SK-N-SH (cell line): ENCODE results near the gene SLC46A2. TPM values are rescaled to one million over a fixed set of nuclear protein-coding genes. Genes with fewer than 3 reads are reported as not detected.

ENCODE experiments used
- CTCF ChIA-PET: fragments of 300-600, 350-600 bp; formaldehyde crosslinking; extraction: SDS; loops from one replicate; lab custom pipeline; 2021; lab: Yijun Ruan, JAX
- POLR2A ChIA-PET: fragments of 350-600 bp; sonication (Branson Sonifier 250); formaldehyde crosslinking; extraction: SDS; loops from one replicate; lab custom pipeline; 2020; ENCODE audit warnings: antibody characterized with exemption, inconsistent platforms; lab: Yijun Ruan, JAX
- DNase-seq: peaks from one replicate; pipeline ENCODE4 v3.0.0; 2012
- H2AFZ ChIP-seq: fragments of 200-600 bp; sonication (generic); 2 replicates; pipeline ENCODE4 v1.8.1; 2016; ENCODE audit warnings: antibody characterized with exemption, mild to moderate bottlenecking, low read depth
- H3F3A ChIP-seq: fragments of 200-600 bp; sonication (generic); replicated peaks from 2 replicates; pipeline ENCODE3; 2016; ENCODE audit warnings: antibody characterized with exemption, mild to moderate bottlenecking; ENCODE audit not compliant: insufficient read depth
- H3K27ac ChIP-seq, 2 experiments: fragments of 200-500 bp in 1 of 2; fragments of 200-600 bp in 1 of 2; sonication (Bioruptor generic) in 1 of 2; sonication (generic), shearing (Covaris generic) in 1 of 2; 2 replicates each; pipeline versions ENCODE4 v1.5.1 to v1.6.1; 2014 to 2016; ENCODE audit warnings: low read depth in 2 of 2, inconsistent platforms in 1 of 2, low read length in 1 of 2, mild to moderate bottlenecking in 1 of 2, mixed read lengths in 1 of 2
- H3K27me3 ChIP-seq: fragments of 200-600 bp; sonication (generic), shearing (Covaris generic); 2 replicates; pipeline ENCODE4 v1.6.1; 2016; ENCODE audit warnings: mixed run types; ENCODE audit not compliant: insufficient read depth
- H3K36me3 ChIP-seq, 2 experiments: fragments of 200-500 bp in 1 of 2; fragments of 200-600 bp in 1 of 2; sonication (Bioruptor generic) in 1 of 2; sonication (generic) in 1 of 2; replicated peaks in 1 of 2; 2 replicates each; pipeline versions ENCODE3 to v1.5.1; 2014 to 2016; ENCODE audit warnings: low read length in 1 of 2, mild to moderate bottlenecking in 1 of 2; ENCODE audit not compliant: insufficient read depth in 2 of 2, control insufficient read depth in 1 of 2
- H3K4me1 ChIP-seq, 2 experiments: fragments of 200-500 bp in 1 of 2; fragments of 200-600 bp in 1 of 2; sonication (Bioruptor generic) in 1 of 2; sonication (generic), shearing (Covaris generic) in 1 of 2; 2 replicates each; pipeline versions ENCODE4 v1.5.1 to v1.6.1; 2014 to 2016; ENCODE audit warnings: low read depth in 1 of 2, low read length in 1 of 2, mixed run types in 1 of 2; ENCODE audit not compliant: insufficient read depth in 2 of 2, control insufficient read depth in 1 of 2
- H3K4me2 ChIP-seq: fragments of 200-600 bp; sonication (generic), shearing (Covaris generic); 2 replicates; pipeline ENCODE4 v1.6.1; 2017; ENCODE audit warnings: mixed run types
- H3K4me3 ChIP-seq, 2 experiments: fragments of 200-500 bp in 1 of 2; fragments of 200-600 bp in 1 of 2; sonication (Bioruptor generic) in 1 of 2; sonication (generic), shearing (Covaris generic) in 1 of 2; 2 replicates each; pipeline versions ENCODE4 v1.5.1 to v1.8.1; 2014 to 2016; ENCODE audit warnings: low read depth in 2 of 2, inconsistent platforms in 1 of 2, low read length in 1 of 2, mild to moderate bottlenecking in 1 of 2, mixed read lengths in 1 of 2, moderate library complexity in 1 of 2
- H3K79me2 ChIP-seq: fragments of 200-600 bp; sonication (generic); 2 replicates; pipeline ENCODE4 v1.8.1; 2017; ENCODE audit warnings: mild to moderate bottlenecking; ENCODE audit not compliant: insufficient read depth
- H3K9ac ChIP-seq: fragments of 200-600 bp; sonication (generic); 2 replicates; pipeline ENCODE4 v1.6.1; 2017; ENCODE audit warnings: mixed run types
- H3K9me2 ChIP-seq: fragments of 200-600 bp; sonication (generic); 2 replicates; pipeline ENCODE4 v1.6.1; 2017; ENCODE audit warnings: mixed run types
- H3K9me3 ChIP-seq: fragments of 200-600 bp; sonication (generic); 2 replicates; pipeline ENCODE4 v1.6.1; 2017; ENCODE audit warnings: mixed run types, mild to moderate bottlenecking, moderate library complexity
- H4K20me1 ChIP-seq: fragments of 200-600 bp; sonication (generic); 2 replicates; pipeline ENCODE4 v1.6.1; 2017; ENCODE audit warnings: mild to moderate bottlenecking, mixed run types; ENCODE audit not compliant: insufficient read depth
- ELF1 ChIP-seq: IDR thresholded peaks from 2 replicates; pipeline ENCODE4 v1.4.0; 2012
- FOSL2 ChIP-seq: IDR thresholded peaks from 2 replicates; pipeline ENCODE4 v1.4.0; 2012; ENCODE audit warnings: low read depth, mild to moderate bottlenecking, moderate library complexity, borderline replicate concordance
- FOXJ3 ChIP-seq: sonication (generic); formaldehyde crosslinking; IDR thresholded peaks from 2 replicates; pipeline ENCODE4 v1.5.1; 2020; ENCODE audit warnings: mild to moderate bottlenecking, missing genetic modification reagents
- FOXM1 ChIP-seq: IDR thresholded peaks from 2 replicates; pipeline ENCODE4 v1.4.0; 2012; ENCODE audit warnings: low read depth, mild to moderate bottlenecking
- GABPA ChIP-seq: IDR thresholded peaks from 2 replicates; pipeline ENCODE4 v1.4.0; 2012; ENCODE audit warnings: low read depth, mild to moderate bottlenecking
- GATA2 ChIP-seq: sonication (generic); formaldehyde crosslinking; IDR thresholded peaks from 2 replicates; pipeline ENCODE4 v1.5.0; 2020; ENCODE audit warnings: mild to moderate bottlenecking, missing genetic modification reagents
- MEF2A ChIP-seq: IDR thresholded peaks from 2 replicates; pipeline ENCODE4 v1.4.0; 2012; ENCODE audit warnings: low read depth, borderline replicate concordance
- MXI1 ChIP-seq: IDR thresholded peaks from 2 replicates; pipeline ENCODE4 v1.6.1; 2012; ENCODE audit warnings: mild to moderate bottlenecking, low read depth, low read length, improper control_type of control experiment
- NFIC ChIP-seq: IDR thresholded peaks from 2 replicates; pipeline ENCODE4 v1.4.0; 2012; ENCODE audit warnings: borderline replicate concordance
- NRF1 ChIP-seq: IDR thresholded peaks from 2 replicates; pipeline ENCODE4 v1.6.1; 2012; ENCODE audit warnings: low read depth, mild to moderate bottlenecking, low read length
- RCOR1 ChIP-seq: fragments of 150-350 bp; IDR thresholded peaks from 2 replicates; pipeline ENCODE4 v1.6.1; 2017; ENCODE audit warnings: antibody characterized with exemption, low read length
- RFX5 ChIP-seq: IDR thresholded peaks from 2 replicates; pipeline ENCODE4 v1.6.1; 2012; ENCODE audit warnings: mild to moderate bottlenecking, improper control_type of control experiment, low read length
- RXRA ChIP-seq: IDR thresholded peaks from 2 replicates; pipeline ENCODE4 v1.4.0; 2012; ENCODE audit warnings: low read depth, mild to moderate bottlenecking, borderline replicate concordance
- TCF12 ChIP-seq: IDR thresholded peaks from 2 replicates; pipeline ENCODE4 v1.4.0; 2012
- YY1 ChIP-seq: IDR thresholded peaks from 2 replicates; pipeline ENCODE4 v1.4.0; 2012; ENCODE audit warnings: low read depth, mild to moderate bottlenecking
- WGBS: methylation state at CpG from one replicate; pipeline ENCODE4 v1.1.6; 2017; ENCODE audit warnings: low lambda C conversion rate; 5-methylcytosine and 5-hydroxymethylcytosine counted together
- polyA plus RNA-seq, 3 experiments: library from polyadenylated mRNA; depleted of rRNA; stranded (reverse); fragments of >200 nt; gene quantifications; 2 replicates each; pipeline ENCODE4 v1.2.3, GENCODE V29; 2012
- TF ChIP-seq, protein P1 (sequence below): fragments of 200-600 bp; sonication (generic); IDR thresholded peaks from 2 replicates; pipeline ENCODE4 v1.6.1; 2017; ENCODE audit warnings: antibody characterized with exemption, mild to moderate bottlenecking, moderate library complexity
- TF ChIP-seq, protein P2 (sequence below): IDR thresholded peaks from 2 replicates; pipeline ENCODE4; 2012
- TF ChIP-seq, protein P3 (sequence below): IDR thresholded peaks from 2 replicates; pipeline ENCODE4 v1.4.0; 2012; ENCODE audit warnings: low read depth, borderline replicate concordance
- TF ChIP-seq, protein P4 (sequence below): IDR thresholded peaks from 2 replicates; pipeline ENCODE4 v1.6.1; 2012; ENCODE audit warnings: mild to moderate bottlenecking, low read depth, low read length, moderate library complexity

SLC46A2 gene
- polyA plus RNA-seq, 1 of the 3 experiments (the other 2 are of a cell fraction), result not detected

DNA sequence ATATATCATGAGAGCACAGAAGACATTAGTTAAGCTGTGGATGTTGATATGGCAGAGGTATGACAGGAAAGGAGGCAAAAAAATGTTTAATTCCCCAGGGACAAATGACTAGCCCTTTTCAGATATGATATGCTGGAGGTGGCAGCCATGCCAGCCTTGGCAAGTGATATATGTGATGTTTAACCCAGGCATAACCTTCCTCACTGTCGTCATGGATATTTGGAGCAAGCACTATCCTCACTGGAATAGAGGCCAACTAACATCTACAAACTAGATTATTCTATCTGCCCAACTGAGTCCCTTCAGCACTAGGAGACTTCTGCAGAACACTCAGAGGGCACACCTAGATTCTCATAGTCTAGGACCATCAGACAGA, 27.3 kb upstream of the SLC46A2 start:
- no peak for DNase-seq
- no peaks in the 10 kb centered on the region; the same call in 1 of the 2 replicates for H3K27me3 ChIP-seq
- 14% methylated on average over 1 of the region's 1 CpG for WGBS
- H3K36me3 ChIP-seq, result no peaks in the 10 kb centered on the region
- H3K9ac ChIP-seq, result no peak overlapping the region
- H3F3A ChIP-seq, result no peaks in the 10 kb centered on the region
- no peak overlapping the region for H3K27ac ChIP-seq
- CTCF ChIA-PET, result interaction anchor here (0.7 kb wide), 1 partner anchor 78 kb away, joined by 3 read pairs; no protein-coding TSS in a partner anchor
- H2AFZ ChIP-seq, result no peak overlapping the region
- POLR2A ChIA-PET, result no interaction called here
- no peaks in the 10 kb centered on the region for H3K9me2 ChIP-seq
- no peak overlapping the region for H3K4me2 ChIP-seq
- no peak for TF ChIP-seq FOXJ3 (CRISPR knock-in tag)
- no peak for TF ChIP-seq FOSL2
- no peak for TF ChIP-seq FOXM1
- TF ChIP-seq RXRA, result no peak
- no peak for TF ChIP-seq TCF12
- TF ChIP-seq GATA2, result no peak
- TF ChIP-seq MEF2A, result no peak
- no peak for TF ChIP-seq GABPA
- TF ChIP-seq, protein P1, sequence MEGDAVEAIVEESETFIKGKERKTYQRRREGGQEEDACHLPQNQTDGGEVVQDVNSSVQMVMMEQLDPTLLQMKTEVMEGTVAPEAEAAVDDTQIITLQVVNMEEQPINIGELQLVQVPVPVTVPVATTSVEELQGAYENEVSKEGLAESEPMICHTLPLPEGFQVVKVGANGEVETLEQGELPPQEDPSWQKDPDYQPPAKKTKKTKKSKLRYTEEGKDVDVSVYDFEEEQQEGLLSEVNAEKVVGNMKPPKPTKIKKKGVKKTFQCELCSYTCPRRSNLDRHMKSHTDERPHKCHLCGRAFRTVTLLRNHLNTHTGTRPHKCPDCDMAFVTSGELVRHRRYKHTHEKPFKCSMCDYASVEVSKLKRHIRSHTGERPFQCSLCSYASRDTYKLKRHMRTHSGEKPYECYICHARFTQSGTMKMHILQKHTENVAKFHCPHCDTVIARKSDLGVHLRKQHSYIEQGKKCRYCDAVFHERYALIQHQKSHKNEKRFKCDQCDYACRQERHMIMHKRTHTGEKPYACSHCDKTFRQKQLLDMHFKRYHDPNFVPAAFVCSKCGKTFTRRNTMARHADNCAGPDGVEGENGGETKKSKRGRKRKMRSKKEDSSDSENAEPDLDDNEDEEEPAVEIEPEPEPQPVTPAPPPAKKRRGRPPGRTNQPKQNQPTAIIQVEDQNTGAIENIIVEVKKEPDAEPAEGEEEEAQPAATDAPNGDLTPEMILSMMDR, result no peak
- TF ChIP-seq, protein P2, sequence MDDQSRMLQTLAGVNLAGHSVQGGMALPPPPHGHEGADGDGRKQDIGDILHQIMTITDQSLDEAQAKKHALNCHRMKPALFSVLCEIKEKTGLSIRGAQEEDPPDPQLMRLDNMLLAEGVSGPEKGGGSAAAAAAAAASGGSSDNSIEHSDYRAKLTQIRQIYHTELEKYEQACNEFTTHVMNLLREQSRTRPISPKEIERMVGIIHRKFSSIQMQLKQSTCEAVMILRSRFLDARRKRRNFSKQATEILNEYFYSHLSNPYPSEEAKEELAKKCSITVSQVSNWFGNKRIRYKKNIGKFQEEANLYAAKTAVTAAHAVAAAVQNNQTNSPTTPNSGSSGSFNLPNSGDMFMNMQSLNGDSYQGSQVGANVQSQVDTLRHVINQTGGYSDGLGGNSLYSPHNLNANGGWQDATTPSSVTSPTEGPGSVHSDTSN, result no peak
- no peak for TF ChIP-seq ELF1
- TF ChIP-seq RCOR1, result no peak
- TF ChIP-seq, protein P3, sequence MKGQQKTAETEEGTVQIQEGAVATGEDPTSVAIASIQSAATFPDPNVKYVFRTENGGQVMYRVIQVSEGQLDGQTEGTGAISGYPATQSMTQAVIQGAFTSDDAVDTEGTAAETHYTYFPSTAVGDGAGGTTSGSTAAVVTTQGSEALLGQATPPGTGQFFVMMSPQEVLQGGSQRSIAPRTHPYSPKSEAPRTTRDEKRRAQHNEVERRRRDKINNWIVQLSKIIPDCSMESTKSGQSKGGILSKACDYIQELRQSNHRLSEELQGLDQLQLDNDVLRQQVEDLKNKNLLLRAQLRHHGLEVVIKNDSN, result no peak
- TF ChIP-seq NFIC, result no peak
- no peak for TF ChIP-seq YY1
- TF ChIP-seq, protein P4, sequence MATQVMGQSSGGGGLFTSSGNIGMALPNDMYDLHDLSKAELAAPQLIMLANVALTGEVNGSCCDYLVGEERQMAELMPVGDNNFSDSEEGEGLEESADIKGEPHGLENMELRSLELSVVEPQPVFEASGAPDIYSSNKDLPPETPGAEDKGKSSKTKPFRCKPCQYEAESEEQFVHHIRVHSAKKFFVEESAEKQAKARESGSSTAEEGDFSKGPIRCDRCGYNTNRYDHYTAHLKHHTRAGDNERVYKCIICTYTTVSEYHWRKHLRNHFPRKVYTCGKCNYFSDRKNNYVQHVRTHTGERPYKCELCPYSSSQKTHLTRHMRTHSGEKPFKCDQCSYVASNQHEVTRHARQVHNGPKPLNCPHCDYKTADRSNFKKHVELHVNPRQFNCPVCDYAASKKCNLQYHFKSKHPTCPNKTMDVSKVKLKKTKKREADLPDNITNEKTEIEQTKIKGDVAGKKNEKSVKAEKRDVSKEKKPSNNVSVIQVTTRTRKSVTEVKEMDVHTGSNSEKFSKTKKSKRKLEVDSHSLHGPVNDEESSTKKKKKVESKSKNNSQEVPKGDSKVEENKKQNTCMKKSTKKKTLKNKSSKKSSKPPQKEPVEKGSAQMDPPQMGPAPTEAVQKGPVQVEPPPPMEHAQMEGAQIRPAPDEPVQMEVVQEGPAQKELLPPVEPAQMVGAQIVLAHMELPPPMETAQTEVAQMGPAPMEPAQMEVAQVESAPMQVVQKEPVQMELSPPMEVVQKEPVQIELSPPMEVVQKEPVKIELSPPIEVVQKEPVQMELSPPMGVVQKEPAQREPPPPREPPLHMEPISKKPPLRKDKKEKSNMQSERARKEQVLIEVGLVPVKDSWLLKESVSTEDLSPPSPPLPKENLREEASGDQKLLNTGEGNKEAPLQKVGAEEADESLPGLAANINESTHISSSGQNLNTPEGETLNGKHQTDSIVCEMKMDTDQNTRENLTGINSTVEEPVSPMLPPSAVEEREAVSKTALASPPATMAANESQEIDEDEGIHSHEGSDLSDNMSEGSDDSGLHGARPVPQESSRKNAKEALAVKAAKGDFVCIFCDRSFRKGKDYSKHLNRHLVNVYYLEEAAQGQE, result no peak
- TF ChIP-seq RFX5, result no peak
- TF ChIP-seq NRF1, result no peak
- no peak for TF ChIP-seq MXI1
- no peaks in the 10 kb centered on the region for H3K4me1 ChIP-seq
- H3K4me3 ChIP-seq, result no peak overlapping the region
- H3K9me3 ChIP-seq, result no peaks in the 10 kb centered on the region
- H3K79me2 ChIP-seq, result no peaks in the 10 kb centered on the region
- H4K20me1 ChIP-seq, result no peaks in the 10 kb centered on the region
